Measurements from ENCODE around the gene KCTD1.

DNA sequence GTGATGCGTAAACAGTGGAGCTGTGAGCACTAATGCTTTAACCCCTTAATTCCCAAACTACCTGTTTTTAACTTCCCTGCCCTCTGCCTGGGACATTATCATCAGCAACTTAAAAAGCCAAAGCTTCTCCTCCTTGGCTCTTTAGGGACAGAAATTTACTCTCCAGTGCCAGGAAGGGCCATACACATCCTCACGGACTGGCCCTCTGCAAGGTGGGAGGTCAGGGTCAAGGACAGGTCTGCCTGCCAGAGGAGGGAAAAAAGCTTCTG lies 21.5 kb downstream of the KCTD1 start:
- TF ChIP-seq, protein P1, sequence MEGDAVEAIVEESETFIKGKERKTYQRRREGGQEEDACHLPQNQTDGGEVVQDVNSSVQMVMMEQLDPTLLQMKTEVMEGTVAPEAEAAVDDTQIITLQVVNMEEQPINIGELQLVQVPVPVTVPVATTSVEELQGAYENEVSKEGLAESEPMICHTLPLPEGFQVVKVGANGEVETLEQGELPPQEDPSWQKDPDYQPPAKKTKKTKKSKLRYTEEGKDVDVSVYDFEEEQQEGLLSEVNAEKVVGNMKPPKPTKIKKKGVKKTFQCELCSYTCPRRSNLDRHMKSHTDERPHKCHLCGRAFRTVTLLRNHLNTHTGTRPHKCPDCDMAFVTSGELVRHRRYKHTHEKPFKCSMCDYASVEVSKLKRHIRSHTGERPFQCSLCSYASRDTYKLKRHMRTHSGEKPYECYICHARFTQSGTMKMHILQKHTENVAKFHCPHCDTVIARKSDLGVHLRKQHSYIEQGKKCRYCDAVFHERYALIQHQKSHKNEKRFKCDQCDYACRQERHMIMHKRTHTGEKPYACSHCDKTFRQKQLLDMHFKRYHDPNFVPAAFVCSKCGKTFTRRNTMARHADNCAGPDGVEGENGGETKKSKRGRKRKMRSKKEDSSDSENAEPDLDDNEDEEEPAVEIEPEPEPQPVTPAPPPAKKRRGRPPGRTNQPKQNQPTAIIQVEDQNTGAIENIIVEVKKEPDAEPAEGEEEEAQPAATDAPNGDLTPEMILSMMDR (IDR thresholded peaks at IDR 0.05; ENCODE audit: low read depth, low read length) = no peak
- TF ChIP-seq EZH2phosphoT487 (IDR thresholded peaks at IDR 0.05; ENCODE audit: low read depth) = no peak
